ENCODE measurements around the gene HIPK1.

HIPK1 gene

DNA sequence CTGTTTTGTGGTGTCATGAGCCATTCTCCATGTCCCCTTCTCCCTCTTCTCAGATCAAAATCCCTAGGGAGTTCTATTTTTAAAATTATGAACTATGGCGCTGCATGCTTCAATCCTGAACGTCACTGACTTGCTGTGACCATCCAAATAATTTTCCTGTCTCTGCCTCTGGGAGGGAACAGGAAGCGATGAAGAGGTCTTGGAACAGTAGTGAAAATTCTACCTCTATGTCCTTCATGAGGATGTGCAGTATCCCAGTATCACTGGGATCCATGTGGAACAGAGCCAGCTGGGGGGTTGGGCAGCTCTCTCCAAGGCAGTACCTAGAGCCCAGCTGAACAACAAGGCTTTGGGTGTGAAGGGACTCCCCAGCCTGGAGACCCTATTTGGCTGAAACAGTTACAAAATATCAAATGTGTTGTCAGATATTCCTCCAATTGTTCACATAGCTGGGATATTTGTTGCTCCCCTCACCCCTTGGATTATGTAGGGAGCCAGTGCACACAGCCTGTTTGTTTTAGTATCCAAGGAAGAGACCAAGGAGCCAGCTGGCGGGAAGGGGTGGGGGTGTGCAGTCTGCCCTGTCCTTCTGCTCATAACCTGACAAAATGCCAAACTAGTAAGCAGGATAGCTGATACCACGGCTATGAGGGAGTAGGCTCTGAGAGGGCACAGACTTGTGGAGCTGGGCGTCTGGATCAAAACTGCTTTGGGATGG is 16.4 kb upstream of the HIPK1 start:
- in situ Hi-C loops (cut with HindIII; ENCODE audit: low sequenced_read_pairs), result loop anchor here (25.0 kb wide), 1 partner anchor 100 kb away; no protein-coding TSS in a partner anchor

DNA sequence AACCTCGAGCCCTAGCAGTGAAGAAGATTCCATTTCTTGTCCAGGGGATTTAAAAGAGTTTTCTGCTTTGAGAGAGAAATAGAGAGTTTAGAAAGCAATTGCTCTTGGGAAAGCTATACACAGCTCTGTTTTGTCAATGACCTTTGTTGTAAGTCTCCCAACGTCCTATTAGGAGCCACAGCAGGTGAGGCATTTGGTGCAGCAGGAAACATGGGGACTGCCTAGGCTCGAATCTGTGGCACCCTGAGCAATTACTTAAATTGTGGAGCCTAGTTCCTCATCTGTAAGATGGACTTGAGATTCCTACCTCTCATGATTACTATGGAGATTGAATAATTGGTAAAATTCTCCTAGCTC is 15.8 kb upstream of the HIPK1 start:
- in situ Hi-C loops (cut with HindIII; ENCODE audit: low sequenced_read_pairs), result loop anchor here (25.0 kb wide), 1 partner anchor 99 kb away; no protein-coding TSS in a partner anchor

DNA sequence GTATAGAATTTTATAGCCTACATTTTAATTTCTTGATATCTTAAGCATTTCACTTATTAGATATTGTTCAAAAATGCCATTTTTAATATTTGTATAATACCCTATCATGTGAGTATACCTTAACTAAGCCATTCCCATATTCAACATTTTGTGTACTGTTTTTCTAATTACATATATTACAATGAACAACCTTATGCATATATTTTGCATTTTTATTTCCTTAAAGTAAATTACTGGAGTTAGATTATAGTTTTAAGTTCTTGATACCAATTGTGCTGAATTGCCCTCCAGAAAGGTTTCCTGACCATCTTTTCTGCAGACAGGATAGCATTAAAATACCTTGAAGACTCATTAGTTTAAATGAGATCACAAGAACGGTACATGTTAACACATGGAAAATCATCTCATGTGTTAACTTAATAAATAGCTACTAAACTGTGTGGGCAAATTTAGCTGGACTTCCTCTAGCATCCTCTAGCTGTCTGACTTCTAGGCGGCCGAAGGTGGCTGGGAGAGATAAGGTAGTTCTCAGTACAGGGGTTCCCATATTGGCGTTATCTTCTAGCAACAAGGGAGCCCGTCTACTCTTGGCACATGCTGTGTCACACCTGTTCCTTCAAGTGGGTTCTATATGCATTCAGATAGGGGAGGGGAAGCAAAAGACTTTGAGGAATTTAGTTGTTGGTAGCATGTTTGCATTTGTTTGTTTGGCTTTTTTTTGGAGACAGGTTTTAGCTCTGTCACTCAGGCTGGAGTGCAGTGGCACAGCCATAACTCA is 15.0 kb upstream of the HIPK1 start:
- in situ Hi-C loops (cut with HindIII; ENCODE audit: low sequenced_read_pairs), result loop anchor here (25.0 kb wide), 1 partner anchor 98 kb away; no protein-coding TSS in a partner anchor

DNA sequence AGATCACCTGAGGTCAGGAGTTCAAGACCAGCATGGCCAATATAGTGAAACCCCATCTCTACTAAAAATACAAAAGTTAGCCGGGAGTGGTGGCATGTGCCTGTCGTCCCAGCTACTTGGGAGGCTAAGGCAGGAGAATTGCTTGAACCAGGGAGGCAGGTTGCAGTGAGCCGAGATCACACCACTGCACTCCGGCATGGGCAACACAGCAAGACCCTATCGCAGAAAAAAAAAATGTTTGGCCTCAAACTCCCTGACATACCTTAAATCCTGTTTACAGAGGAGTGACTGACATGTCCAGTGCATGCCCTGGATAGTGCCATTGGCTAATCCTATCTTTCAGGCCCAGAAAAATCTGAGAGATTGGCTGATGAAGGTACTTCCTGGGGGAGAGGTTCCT is 12.2 kb upstream of the HIPK1 start:
- in situ Hi-C loops (cut with HindIII; ENCODE audit: low sequenced_read_pairs), result loop anchor here (25.0 kb wide), 1 partner anchor 95 kb away; no protein-coding TSS in a partner anchor

DNA sequence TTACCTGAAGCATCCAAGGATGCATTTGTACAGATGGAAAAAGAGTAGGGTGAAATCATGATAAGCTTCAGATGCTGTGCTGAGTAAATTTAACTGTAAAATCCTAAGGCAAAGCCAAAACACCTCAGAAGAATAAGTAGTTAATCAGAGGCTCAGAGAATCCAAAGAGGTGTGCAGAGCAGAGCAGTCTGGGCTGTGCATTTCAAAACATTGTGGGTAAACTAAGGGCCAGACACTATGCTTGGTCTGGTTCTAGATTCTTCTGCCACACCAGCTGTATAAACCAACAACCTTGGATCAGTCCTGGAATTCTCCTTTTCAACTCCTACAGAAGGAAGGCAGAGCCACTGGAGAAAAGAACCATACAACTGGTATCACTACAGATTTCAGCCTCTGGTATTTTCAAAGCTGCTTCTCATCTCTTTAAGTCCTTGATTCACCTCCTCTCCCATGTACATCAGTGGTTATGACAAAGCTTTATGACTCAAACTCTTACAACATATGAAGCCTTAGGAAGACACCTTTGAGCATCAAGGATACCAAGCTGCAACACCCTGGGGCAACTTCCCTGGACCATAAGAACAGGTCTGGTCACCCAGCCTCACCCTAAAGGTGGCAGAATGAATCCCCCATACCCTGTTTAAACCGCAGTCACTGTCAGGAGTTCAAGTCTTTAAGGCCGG is 11.6 kb upstream of the HIPK1 start:
- in situ Hi-C loops (cut with HindIII; ENCODE audit: low sequenced_read_pairs), result loop anchor here (25.0 kb wide), 1 partner anchor 95 kb away; no protein-coding TSS in a partner anchor

DNA sequence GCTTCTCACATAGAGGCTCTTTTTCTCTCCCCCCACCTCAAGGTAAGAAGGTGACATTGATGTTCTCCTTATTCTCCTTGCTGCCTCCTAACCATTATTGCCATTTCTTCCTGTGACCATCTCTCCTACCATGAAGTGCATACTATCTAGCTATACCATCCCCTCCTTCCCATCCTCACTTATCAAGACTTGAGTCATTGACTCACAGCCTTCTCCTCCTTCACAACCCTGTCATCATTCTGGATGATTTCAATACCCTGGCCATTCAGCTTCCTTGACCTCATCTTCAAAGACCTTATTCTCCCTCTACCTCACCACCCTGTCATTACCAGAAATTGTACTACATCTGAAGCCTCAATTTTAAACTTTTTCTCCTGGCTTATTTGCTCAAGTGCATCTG is 10.9 kb upstream of the HIPK1 start:
- in situ Hi-C loops (cut with HindIII; ENCODE audit: low sequenced_read_pairs), result loop anchor here (25.0 kb wide), 1 partner anchor 94 kb away; no protein-coding TSS in a partner anchor

DNA sequence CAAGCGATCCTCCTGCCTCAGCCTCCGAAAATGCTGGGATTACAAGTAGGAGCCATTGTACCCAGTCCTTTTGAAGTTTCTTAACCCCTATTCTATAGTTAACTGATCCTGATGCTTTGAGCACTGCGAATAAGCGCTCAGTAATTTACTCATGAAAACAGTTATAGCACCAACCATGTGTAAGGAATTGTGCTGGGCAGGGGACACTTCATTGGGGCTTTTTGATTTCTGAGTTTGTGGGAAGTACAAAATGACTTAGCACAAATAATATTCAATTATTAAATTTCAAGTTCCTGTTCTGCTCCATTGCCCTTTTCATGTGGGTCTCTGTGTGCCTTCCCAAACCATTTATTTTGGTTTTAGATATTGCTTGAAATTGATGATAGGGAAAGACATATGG is 6.2 kb upstream of the HIPK1 start:
- in situ Hi-C loops (cut with HindIII; ENCODE audit: low sequenced_read_pairs), result loop anchor here (25.0 kb wide), 1 partner anchor 89 kb away; no protein-coding TSS in a partner anchor

DNA sequence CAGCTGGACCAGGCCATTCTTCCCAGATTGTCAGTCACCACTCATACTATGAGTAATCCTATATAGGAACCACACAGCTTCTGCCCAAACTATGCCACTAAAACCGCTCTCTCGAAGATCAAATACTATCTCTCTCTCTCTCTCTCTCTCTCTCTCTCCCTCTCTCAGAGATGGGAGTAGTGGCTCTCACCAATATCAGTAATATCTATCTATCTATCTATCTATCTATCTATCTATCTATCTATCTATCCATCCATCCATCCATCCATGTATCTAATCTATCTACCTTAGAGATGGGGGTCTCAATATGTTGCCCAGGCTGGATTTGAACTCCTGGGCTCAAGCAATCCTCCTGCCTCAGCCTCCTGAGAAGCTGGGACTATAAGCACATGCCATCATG is 4.7 kb upstream of the HIPK1 start:
- in situ Hi-C loops (cut with HindIII; ENCODE audit: low sequenced_read_pairs), result loop anchor here (25.0 kb wide), 1 partner anchor 88 kb away; no protein-coding TSS in a partner anchor

DNA sequence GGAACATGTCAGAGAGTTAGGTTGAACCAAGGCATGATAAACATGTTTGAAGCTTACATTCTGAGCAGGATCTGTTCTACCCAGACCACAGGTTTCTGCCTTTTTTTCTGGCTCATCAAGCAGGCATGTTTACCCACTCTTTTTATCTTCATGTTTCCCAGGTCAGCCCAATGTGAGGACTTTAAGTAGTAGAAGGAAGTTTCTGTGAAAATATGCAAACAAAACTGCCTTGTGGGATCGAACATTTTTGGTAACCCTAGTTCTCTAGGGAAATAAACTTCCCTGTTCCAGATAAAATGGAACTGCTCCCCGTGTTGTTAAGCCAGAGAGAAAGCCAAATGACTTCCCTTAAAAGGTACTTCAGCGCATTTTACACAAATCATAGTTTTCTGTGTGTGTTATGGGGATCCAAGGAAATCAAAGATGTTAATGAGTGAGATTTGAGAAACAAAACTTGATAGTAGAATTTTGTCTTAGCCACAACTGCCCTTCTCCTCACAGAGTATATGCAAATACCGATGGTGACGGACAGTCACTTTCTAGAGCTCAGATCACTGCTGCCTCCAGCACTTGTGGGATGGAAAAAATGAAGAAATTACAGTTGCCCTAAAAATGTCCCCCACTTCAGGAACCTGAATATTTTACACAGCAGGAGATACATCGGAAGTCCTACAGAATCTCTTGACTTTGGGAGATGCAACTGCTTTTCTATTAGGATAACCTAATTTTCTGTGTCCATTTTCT is 765 bp upstream of the HIPK1 start:
- in situ Hi-C loops (cut with HindIII; ENCODE audit: low sequenced_read_pairs), result no loop called here

DNA sequence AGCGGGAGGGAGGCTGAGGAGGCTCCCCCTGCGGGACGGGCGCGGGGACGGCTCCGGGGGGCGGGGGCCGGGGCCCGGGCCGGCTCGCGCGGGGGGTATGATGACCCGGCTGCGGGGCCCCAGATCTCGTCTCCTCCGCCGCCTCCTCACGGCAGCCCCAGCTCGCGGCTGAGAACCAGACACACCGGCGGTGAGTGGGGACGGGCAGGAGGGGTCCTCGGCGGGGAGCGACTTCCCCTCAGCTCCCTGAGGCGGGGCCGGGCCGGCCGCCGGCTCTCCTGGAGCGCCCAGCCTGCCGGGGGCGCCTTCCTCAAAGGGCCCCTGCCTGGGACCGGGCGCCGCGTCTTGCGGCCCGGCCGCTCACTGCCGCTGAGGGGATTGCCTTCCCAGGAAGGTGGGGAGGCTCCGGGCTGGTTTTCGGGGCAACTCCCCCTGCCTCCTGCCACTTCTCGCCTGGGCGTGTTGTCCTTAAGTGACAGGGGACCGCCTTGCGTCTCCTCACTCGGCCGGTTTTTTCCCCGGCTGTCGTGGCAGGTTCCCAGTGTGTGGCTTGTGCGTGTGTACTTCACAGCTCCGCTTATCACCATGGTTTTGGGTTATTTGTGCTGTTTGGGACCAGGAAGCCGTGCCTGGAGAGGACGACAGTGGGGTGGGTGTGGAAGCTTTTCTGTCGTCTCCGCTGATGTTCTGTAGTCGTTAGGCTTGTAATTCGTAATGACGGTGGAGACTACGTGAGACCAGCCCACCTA is 800 bp downstream of the HIPK1 start:
- in situ Hi-C loops (cut with HindIII; ENCODE audit: low sequenced_read_pairs), result loop anchor here (5.0 kb wide), 1 partner anchor 43 kb away; the partner anchor contains the start of gene BCL2L15

DNA sequence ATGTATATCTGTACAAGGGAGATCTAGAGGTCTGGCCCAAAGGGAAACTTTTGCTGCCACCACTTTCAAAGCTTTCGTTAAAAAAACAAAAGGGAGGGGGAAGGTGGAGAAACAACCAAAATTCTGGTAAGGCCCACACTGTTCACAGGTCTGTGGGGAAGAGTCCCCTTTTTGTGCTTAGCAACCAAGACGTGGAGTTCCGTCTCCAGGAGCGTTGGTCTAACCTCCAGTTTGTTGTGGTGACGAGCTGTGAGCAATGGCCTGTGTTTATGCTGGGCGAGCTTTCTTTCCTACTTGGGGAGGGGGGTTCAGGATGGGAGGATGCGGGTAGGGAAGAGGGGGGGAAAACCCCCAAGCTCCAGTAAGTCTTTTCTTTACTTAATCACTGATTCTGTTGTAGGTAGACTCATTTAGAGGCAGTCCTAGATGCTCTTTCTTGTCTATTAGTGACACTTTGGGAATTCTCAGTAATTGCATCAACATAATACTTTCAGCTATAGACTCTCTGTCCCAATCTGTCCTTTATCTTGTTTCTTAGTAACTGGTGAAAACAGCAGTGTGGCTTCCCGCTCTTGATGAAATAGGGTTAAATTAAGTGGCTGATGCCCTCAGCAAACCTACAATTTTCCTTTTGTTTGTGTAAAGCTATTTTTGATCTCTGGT is 1.5 kb downstream of the HIPK1 start:
- in situ Hi-C loops (cut with HindIII; ENCODE audit: low sequenced_read_pairs), result loop anchor here (5.0 kb wide), 1 partner anchor 43 kb away; the partner anchor contains the start of gene BCL2L15

DNA sequence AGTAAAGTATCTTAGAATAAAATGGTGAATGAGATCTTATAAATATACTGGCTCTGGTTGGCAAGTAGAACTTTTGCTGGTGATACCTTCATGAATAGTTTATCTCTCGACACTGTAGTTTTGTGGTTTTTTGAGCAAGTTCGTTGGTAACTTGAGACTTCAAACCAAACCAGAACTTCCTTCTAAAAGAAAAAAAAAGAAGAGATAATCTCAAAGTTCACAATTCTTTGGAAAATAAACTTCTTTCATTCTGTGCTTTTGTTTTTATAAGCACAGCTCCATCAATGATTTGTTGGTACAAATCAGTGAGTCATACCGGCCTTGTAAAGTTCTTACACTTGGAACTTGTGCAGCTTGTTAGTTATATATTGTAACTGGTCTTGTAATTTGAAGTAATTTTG is 2.3 kb downstream of the HIPK1 start:
- in situ Hi-C loops (cut with HindIII; ENCODE audit: low sequenced_read_pairs), result loop anchor here (5.0 kb wide), 1 partner anchor 44 kb away; the partner anchor contains the start of gene BCL2L15

DNA sequence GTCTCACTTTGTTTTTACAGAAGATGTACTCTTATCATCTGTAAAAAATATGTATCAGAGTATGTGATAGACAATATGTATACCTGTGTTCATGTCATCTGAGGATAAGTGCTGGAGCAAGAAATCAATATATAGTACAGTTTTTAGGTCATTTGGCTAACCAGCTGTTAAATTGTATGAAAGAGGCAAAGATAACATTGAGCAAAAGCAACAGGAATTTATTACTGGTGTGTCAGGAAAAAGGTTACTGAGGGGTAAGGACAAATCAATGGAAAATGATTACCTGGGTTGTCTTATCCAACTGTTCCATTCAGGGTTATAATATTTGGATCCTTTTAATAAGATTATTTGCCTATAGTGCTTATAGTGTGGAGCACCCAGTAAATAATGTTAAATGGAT is 4.9 kb downstream of the HIPK1 start:
- in situ Hi-C loops (cut with HindIII; ENCODE audit: low sequenced_read_pairs), result loop anchor here (5.0 kb wide), 1 partner anchor 47 kb away; the partner anchor contains the start of gene BCL2L15

DNA sequence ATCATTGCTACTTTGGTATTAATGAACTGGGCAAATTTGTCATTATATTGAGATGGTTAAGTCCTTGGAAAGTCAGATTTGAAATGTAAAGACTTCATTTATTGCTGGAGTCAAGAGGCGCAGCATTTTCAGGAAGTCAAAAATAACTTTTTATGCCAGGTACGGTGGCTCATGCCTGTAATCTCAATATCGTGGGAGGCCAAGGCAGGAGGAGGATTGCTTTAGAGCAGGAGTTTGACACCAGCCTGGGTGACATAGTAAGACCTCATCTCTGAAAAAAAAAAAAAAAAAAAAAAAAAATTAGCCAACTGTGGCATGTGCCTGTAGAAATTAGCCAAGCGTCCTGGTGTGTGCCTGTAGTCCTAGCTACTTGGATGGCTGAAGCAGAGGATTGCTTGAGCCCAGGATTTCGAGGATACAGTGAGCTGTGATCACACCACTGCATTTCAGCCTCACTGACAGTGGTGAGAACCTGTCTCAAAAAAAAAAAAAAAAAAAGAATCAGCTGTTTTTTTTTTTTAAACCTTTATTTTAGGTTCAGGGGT is 5.5 kb downstream of the HIPK1 start:
- in situ Hi-C loops (cut with HindIII; ENCODE audit: low sequenced_read_pairs), result loop anchor here (5.0 kb wide), 1 partner anchor 47 kb away; the partner anchor contains the start of gene BCL2L15

DNA sequence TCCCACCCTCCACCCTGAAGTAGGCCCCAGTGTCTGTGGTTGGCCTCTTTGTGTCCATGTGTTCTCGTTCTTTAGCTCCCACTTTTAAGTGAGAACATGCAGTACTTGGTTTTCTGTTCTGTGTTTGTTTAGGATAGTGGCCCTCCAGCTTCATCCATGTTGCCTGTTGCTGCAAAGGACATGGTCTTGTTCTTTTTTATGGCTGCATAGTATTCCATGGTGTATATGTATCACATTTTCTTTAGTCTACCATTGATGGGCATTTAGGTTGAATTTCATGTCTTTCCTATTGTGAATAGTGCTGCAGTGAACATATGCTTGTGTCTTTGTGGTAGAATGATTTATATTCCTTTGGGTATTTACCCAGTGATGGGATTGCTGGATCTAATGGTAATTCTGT is 6.1 kb downstream of the HIPK1 start:
- in situ Hi-C loops (cut with HindIII; ENCODE audit: low sequenced_read_pairs), result no loop called here

DNA sequence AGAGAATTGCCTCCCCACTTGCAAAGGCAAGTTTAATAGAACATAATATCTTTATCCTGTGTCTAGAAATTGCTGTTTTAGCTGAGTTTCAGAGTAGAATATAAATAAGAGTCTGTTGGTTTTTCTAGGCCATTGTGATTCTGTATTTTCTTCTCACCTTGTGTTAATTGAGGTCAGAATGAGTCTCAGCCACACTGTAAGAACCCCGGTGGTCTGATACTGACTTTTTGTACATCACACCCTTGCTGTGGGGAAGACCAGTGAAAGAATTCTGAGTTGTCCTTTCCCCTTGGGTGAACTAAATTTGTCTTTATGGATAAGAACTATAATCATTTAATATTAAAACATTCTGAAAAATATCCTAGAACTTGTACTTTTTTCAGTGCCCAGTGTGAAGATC is 6.8 kb downstream of the HIPK1 start:
- in situ Hi-C loops (cut with HindIII; ENCODE audit: low sequenced_read_pairs), result no loop called here

DNA sequence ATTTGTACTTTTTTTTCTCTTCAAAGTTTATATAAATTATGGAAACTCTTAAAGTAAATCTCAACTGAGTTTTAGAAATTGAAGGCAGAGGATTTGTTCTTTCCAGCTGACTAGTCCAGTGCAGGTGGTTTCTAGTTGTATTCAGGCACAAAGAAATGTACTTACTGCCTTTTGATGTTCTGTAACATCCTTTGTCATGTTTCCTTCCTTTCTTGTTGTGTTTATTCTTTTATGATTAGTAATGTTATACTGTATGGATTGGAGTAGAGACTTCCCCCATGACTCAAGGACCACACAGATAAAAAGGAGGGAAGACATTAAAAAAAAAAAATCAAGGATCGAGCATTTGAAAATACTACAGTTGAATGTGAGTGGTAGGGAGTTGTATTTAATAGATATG is 8.0 kb downstream of the HIPK1 start:
- in situ Hi-C loops (cut with HindIII; ENCODE audit: low sequenced_read_pairs), result no loop called here

DNA sequence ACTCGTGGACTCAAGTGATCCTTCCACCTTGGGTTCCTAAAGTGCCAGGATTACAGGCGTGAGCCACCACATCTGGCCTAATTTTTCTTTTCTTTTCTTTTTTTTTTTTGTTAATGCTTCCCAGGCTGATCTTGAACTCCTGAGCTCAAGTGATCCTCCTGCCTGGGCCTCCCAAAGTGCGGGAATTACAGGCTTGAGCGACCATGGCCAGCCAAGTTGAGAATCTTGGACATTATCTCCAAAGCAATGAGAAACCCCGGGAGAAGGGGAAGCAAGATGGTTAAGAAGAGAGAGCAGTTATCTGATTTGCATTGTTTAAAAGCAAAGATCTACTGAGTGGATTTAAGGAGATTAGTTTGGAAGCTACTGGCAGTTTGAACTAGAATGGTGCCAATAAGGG is 9.1 kb downstream of the HIPK1 start:
- in situ Hi-C loops (cut with HindIII; ENCODE audit: low sequenced_read_pairs), result no loop called here

Measured in DLD1 (cell line).